Left lung (tissue), 10 donors: Measurements from ENCODE around the gene GPC6. TPM values are rescaled to one million over a fixed set of nuclear protein-coding genes. Genes with fewer than 3 reads are reported as not detected.

Experiments
- ATAC-seq: fragments of 200-7000 bp; cut with Tn5 transposase; one replicate; pipeline ENCODE4 v1.9.1; 2020; ENCODE audit warnings: moderate library complexity
- DNase-seq, 4 donors: peaks; one replicate each; pipeline ENCODE4 v3.0.0-alpha.2; 2013 to 2020
- H3K27ac ChIP-seq, 2 donors: fragments of 200-600 bp; sonication (generic) in 1 of 2; one replicate each; pipeline versions ENCODE4 v1.5.0 to v1.8.0; 2020 to 2021
- H3K27me3 ChIP-seq, 2 donors: fragments of 200-600 bp; sonication (generic) in 1 of 2; one replicate each; pipeline versions ENCODE4 v1.5.0 to v1.8.0; 2020 to 2021
- H3K36me3 ChIP-seq, 2 donors: fragments of 200-600 bp; sonication (generic) in 1 of 2; one replicate each; pipeline versions ENCODE4 v1.5.0 to v1.8.0; 2020 to 2021
- H3K4me1 ChIP-seq, 2 donors: fragments of 200-600 bp; one replicate each; pipeline ENCODE4 v1.8.0; 2021
- H3K4me3 ChIP-seq, 2 donors: fragments of 200-600 bp; sonication (generic) in 1 of 2; one replicate each; pipeline versions ENCODE4 v1.5.0 to v1.8.0; 2020 to 2021; ENCODE audit warnings: mild to moderate bottlenecking in 1 of 2
- H3K9me3 ChIP-seq, 2 donors: fragments of 200-600 bp; sonication (generic) in 1 of 2; one replicate each; pipeline versions ENCODE4 v1.5.0 to v1.8.0; 2020 to 2021
- CTCF ChIP-seq, 2 donors: fragments of 200-600 bp; sonication (generic) in 1 of 2; IDR thresholded peaks; one replicate each; pipeline versions ENCODE4 v1.5.0 to v1.8.0; 2021; ENCODE audit warnings: antibody characterized with exemption in 2 of 2
- intact Hi-C, 2 donors: fragments of 100-400 bp; cut with DNase I; formaldehyde crosslinking; loops; one replicate each; pipeline versions ENCODE4 v1.11.2 to v1.14.2; 2022
- polyA plus RNA-seq, 6 donors: library from polyadenylated mRNA; unstranded; fragments of 120-200 nt; gene quantifications; one replicate each; pipeline ENCODE4 v1.2.1, GENCODE V29; 2013; ENCODE audit not compliant: insufficient read length in 6 of 6
- total RNA-seq, 2 donors: library from RNA; stranded (reverse); fragmentation: NEBNext Ultra II Directional; extraction: Animal tissue kit (Norgen Biotek cat#: 25700); gene quantifications; one replicate each; pipeline ENCODE4 v1.2.1, GENCODE V29; 2021
- donor health status: DM: no; HTN: yes; CAD: no.
- donor health status: DM: no; HTN: no; CAD: no.

Gene GPC6
- total and polyA plus RNA-seq, 8 donors, result 9.6 to 25.8 (median 21.1) TPM

GRCh38 chr13:94174009-94174408, 947.4 kb downstream of the GPC6 start:
- intact Hi-C loops, result no loop called here
- Histone ChIP-seq H3K4me3 (no peak overlapping the region), H3K27me3 (no peaks in the 10 kb centered on the region), H3K9me3 (no peaks in the 10 kb centered on the region), H3K27ac (no peak overlapping the region), H3K36me3 (no peaks in the 10 kb centered on the region), H3K4me1 (peaks cover 5 to 8% of the 10 kb centered on the region in 2 donors)
- ATAC-seq, result no peak
- DNase-seq, result no peak
- no peak for TF ChIP-seq CTCF (IDR thresholded peaks at IDR 0.05)

- Histone ChIP-seq H3K27ac (no peak overlapping the region), H3K4me3 (no peak overlapping the region), H3K4me1 (peaks cover 0 to 8% of the 10 kb centered on the region in 2 donors), H3K9me3 (no peaks in the 10 kb centered on the region), H3K36me3 (no peaks in the 10 kb centered on the region), H3K27me3 (no peaks in the 10 kb centered on the region)
- intact Hi-C loops, result no loop called here
- DNase-seq (no peak), ATAC-seq (no peak)
- no peak for TF ChIP-seq CTCF (IDR thresholded peaks at IDR 0.05)
Measured at GRCh38 chr13:94175076-94175475, 948.5 kb downstream of the GPC6 start.

GRCh38 chr13:94176561-94176960, 950.0 kb downstream of the GPC6 start:
- peak overlapping the region in 1 of 2 donors; percentile 50 for H3K27ac ChIP-seq
- DNase-seq, result no peak
- no peaks in the 10 kb centered on the region for H3K36me3 ChIP-seq
- no peaks in the 10 kb centered on the region for H3K9me3 ChIP-seq
- no peak for ATAC-seq
- peaks cover 0 to 8% of the 10 kb centered on the region in 2 donors for H3K4me1 ChIP-seq
- intact Hi-C loops, result no loop called here
- no peak for TF ChIP-seq CTCF (IDR thresholded peaks at IDR 0.05)
- no peaks in the 10 kb centered on the region for H3K27me3 ChIP-seq
- H3K4me3 ChIP-seq, result no peak overlapping the region

GRCh38 chr13:94177041-94177440, 950.4 kb downstream of the GPC6 start:
- H3K27ac ChIP-seq, result peak overlapping the region in 1 of 2 donors; percentile 50
- no peak overlapping the region for H3K4me3 ChIP-seq
- no peaks in the 10 kb centered on the region for H3K9me3 ChIP-seq
- H3K36me3 ChIP-seq, result no peaks in the 10 kb centered on the region
- H3K27me3 ChIP-seq, result no peaks in the 10 kb centered on the region
- DNase-seq (no peak), ATAC-seq (no peak)
- intact Hi-C loops, result no loop called here
- no peak for TF ChIP-seq CTCF (IDR thresholded peaks at IDR 0.05)
- H3K4me1 ChIP-seq, result peaks cover 0 to 10% of the 10 kb centered on the region in 2 donors

- no peak for TF ChIP-seq CTCF (IDR thresholded peaks at IDR 0.05)
- Histone ChIP-seq H3K4me3 (no peak overlapping the region), H3K4me1 (peaks cover 0 to 16% of the 10 kb centered on the region in 2 donors), H3K27me3 (no peaks in the 10 kb centered on the region), H3K27ac (no peak overlapping the region), H3K36me3 (no peaks in the 10 kb centered on the region), H3K9me3 (no peaks in the 10 kb centered on the region)
- no peak for DNase-seq
- intact Hi-C loops, result no loop called here
- ATAC-seq, result peak; percentile 42
Measured at GRCh38 chr13:94178625-94179244, 952.1 kb downstream of the GPC6 start.
